DMS 273 treated with DMSO at 0.1 percent for 48 hours (cell line): ENCODE results near the gene GTF3C4.
"Not testable (repeated sequence)": the region's sequence is repeated elsewhere in the genome, so short reads cannot be mapped to it uniquely, and the experiment has no call there.

Experiments
- DNase-seq: peaks from one replicate; lab custom pipeline; 2025; lab: John Stamatoyannopoulos, UW

The GTF3C4 gene

GRCh38 chr9:132699956-132700355, 29.7 kb downstream of the GTF3C4 start:
- peak; percentile 64 for DNase-seq

- no peak for DNase-seq
Measured at GRCh38 chr9:132702254-132702653, 32.0 kb downstream of the GTF3C4 start.

- no peak for DNase-seq
Measured at GRCh38 chr9:132703336-132703735, 33.1 kb downstream of the GTF3C4 start.

- no peak for DNase-seq
Measured at GRCh38 chr9:132708239-132708638, 38.0 kb downstream of the GTF3C4 start.

GRCh38 chr9:132708769-132709430, 38.6 kb downstream of the GTF3C4 start:
- DNase-seq: no peak

- DNase-seq: no peak
Measured at GRCh38 chr9:132710333-132710732, 40.1 kb downstream of the GTF3C4 start.

GRCh38 chr9:132711152-132711551, 40.9 kb downstream of the GTF3C4 start:
- not testable (repeated sequence) for DNase-seq

GRCh38 chr9:132711846-132712245, 41.6 kb downstream of the GTF3C4 start:
- no peak for DNase-seq

- DNase-seq: no peak
Measured at GRCh38 chr9:132712753-132713152, 42.5 kb downstream of the GTF3C4 start.

GRCh38 chr9:132716007-132716406, 45.7 kb downstream of the GTF3C4 start:
- DNase-seq: no peak

- no peak for DNase-seq
Measured at GRCh38 chr9:132717326-132717945, 47.2 kb downstream of the GTF3C4 start.

GRCh38 chr9:132718381-132718928, 48.2 kb downstream of the GTF3C4 start:
- not testable (repeated sequence) for DNase-seq

GRCh38 chr9:132721661-132722060, 51.4 kb downstream of the GTF3C4 start:
- no peak for DNase-seq

GRCh38 chr9:132722564-132723065, 52.4 kb downstream of the GTF3C4 start:
- DNase-seq: no peak

- DNase-seq: no peak
Measured at GRCh38 chr9:132723809-132724208, 53.5 kb downstream of the GTF3C4 start.

GRCh38 chr9:132725306-132725705, 55.0 kb downstream of the GTF3C4 start:
- no peak for DNase-seq

- DNase-seq: no peak
Measured at GRCh38 chr9:132726576-132727130, 56.4 kb downstream of the GTF3C4 start.

GRCh38 chr9:132728071-132728470, 57.8 kb downstream of the GTF3C4 start:
- DNase-seq: no peak

GRCh38 chr9:132728497-132728896, 58.2 kb downstream of the GTF3C4 start:
- DNase-seq: no peak

- no peak for DNase-seq
Measured at GRCh38 chr9:132729235-132729890, 59.1 kb downstream of the GTF3C4 start.

- no peak for DNase-seq
Measured at GRCh38 chr9:132730054-132731033, 60.1 kb downstream of the GTF3C4 start.
